22Rv1 (cell line): Measurements from ENCODE around the gene COPS9.

Source experiments
- H3K27ac ChIP-seq: fragments of 450-650 bp; 2 replicates; pipeline ENCODE4 v1.5.1; 2017
- CTCF ChIP-seq: fragments of 450-650 bp; IDR thresholded peaks from 2 replicates; pipeline ENCODE4 v1.5.1; 2017; ENCODE audit warnings: mild to moderate bottlenecking
- ZFX ChIP-seq: fragments of 450-650 bp; IDR thresholded peaks from 2 replicates; pipeline ENCODE4 v1.6.1; 2017; ENCODE audit warnings: antibody characterized with exemption, borderline replicate concordance

The COPS9 gene

GRCh38 chr2:240169486-240170353 is 33.6 kb upstream of the COPS9 start:
- TF ChIP-seq CTCF (no peak), ZFX (no peak)
- no peak overlapping the region for H3K27ac ChIP-seq

- no peak overlapping the region for H3K27ac ChIP-seq
- no peak for TF ChIP-seq ZFX
- TF ChIP-seq CTCF: no peak
These were observed 32.6 kb upstream of the COPS9 start for GRCh38 chr2:240168546-240169361.

- no peak overlapping the region for H3K27ac ChIP-seq
- TF ChIP-seq CTCF: no peak
- TF ChIP-seq ZFX: no peak
These were observed 31.9 kb upstream of the COPS9 start for GRCh38 chr2:240168041-240168440.

GRCh38 chr2:240167588-240167880 is 31.4 kb upstream of the COPS9 start:
- no peak overlapping the region for H3K27ac ChIP-seq
- no peak for TF ChIP-seq ZFX
- TF ChIP-seq CTCF: no peak

GRCh38 chr2:240166761-240167587 is 30.9 kb upstream of the COPS9 start:
- TF ChIP-seq ZFX: no peak
- TF ChIP-seq CTCF: no peak
- no peak overlapping the region for H3K27ac ChIP-seq

GRCh38 chr2:240166191-240166590 is 30.1 kb upstream of the COPS9 start:
- TF ChIP-seq CTCF (no peak), ZFX (no peak)

More at GRCh38 chr2:240166191-240166590, 30.1 kb upstream of the COPS9 start:
- no peak overlapping the region for H3K27ac ChIP-seq
